HG02840 (cell line): ENCODE measurements around the gene PIK3R3.
A peak's percentile ranks its signal among the peaks of the same experiment; 100 is the strongest.

Experiments
- ATAC-seq: cut with Tn5 transposase; IDR thresholded peaks from one replicate; pipeline ENCODE4 v1.9.1; 2021; ENCODE audit warnings: mild to moderate bottlenecking, moderate library complexity, moderate number of reproducible peaks; ENCODE audit not compliant: unreplicated experiment, low FRiP score

The PIK3R3 gene

GRCh38 chr1:46132529-46133180 is at the start of gene PIK3R3:
PIK3R3 (minus strand) TSS chr1:46132629; CDS start chr1:46131952, 677 bp downstream.
- peak; percentile 82 for ATAC-seq

DNA sequence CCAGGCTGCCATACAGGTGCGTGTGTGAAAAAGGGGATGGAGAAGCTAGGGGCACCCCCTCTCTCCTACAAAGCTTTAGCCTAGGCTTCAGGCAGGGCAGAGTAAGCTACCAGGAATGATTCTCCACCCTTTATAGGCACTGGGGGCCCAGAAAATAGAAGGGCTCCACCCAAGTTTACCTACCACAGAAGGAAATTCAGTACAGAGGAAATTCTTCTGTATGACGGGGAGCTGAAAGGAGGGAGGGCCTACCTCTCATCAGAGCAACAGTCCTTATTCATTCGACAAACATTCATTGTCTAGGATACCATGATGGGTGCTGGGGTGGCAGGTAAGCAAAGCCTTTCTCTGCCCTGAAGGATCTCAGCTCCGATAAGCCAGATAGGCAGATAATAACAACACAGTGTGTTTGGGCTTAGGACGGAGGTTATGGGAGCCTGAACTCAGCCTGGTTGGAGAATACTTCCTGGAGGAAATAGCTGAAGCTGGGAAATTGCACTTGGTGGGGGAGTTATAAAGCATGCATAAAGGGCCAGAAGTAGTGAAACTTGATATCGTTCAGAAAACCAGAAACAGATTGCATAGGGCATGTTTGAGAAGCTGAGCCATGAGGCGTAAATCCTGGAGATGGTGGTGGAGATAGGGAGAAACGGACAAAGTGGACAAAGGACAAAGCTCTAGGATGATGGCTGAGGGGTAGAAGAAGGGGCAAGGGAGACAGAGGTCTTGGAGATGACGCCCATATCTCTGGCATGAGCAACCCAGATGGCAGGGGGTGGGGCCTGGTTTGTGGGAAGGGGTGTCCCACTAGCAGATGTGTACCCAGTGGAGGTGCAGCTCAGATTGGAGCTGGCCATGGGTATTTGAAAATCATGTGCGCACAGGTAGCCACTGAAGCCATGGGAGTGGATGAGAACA is 49.2 kb upstream of the PIK3R3 start:
- ATAC-seq = no peak

DNA sequence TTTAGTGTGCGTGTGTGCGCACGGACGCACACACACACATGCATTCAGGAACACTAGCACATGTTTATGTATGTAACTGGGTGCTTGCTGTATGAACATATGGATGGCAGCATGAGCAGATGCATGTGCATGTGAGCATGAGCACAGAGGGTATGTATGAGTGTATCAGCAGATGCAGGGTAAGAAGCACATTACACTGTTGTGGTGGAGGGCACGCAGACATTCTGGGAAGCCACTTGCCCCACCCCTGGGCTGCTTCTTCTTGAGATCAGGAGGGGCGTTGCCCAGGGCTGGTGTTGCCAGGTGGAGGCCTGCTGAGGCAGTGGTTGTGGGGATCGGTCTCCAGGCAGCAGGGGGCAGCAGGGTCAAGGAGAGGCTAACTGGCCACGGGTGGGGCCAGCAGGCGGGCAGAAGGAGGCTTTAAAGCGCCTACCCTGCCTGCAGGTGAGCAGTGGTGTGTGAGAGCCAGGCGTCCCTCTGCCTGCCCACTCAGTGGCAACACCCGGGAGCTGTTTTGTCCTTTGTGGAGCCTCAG is 47.7 kb upstream of the PIK3R3 start:
- no peak for ATAC-seq

DNA sequence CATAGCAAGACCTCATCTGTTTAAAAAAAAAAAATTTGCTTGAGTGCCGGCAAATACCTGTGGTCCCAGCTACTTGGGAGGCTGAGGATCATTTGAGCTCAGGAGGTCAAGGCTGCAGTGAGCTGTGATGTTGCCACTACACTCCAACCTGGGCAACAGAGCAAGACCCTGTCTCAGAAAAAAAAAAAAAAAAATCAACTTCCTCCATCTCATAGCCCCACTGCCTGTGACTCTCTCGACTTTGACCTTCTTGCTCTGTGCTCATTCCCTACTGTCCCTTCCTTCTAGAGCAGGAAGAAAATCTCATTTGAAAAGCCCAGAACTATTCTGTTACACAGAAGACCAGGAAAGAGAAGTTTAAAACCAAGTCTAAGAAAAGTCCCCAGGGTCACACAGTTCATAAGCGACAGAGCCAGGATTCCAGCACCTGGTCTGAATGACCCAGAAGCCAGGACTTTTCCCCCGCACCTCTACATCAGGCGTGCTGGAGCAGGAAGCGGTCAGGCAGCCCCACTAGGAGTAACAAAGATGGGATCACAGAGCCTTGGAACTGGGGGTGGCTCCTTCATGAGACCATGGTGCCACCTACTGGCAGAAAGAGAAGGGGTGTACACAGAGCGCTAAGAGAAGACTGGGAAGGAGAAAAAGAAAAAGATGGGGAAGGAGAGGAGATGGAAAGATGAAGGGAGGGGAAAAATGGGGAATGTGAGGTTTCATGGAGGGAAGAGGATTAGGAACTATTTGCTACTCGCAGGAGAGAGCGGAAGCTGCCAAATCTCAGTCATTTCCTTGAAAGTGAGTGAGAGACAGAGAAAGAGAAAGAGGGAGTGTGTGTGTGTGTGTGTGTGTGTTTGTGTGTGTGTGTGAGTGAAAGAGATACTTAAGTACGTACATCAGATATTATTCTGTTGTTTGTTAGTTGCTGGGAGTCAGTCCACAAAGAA is 47.0 kb upstream of the PIK3R3 start:
- no peak for ATAC-seq

GRCh38 chr1:46176211-46176865 is 43.9 kb upstream of the PIK3R3 start, which contains the start of gene P3R3URF:
P3R3URF (minus strand) TSS chr1:46176488; CDS start chr1:46176471, 17 bp downstream.
- no peak for ATAC-seq

GRCh38 chr1:46175243-46175642 is 42.8 kb upstream of the PIK3R3 start:
- no peak for ATAC-seq

- no peak for ATAC-seq
Measured at GRCh38 chr1:46174448-46175231, 42.2 kb upstream of the PIK3R3 start, which contains the start of gene TSPAN1. TSPAN1 (plus strand) TSS chr1:46175087; CDS start chr1:46181108, 6,021 bp downstream.

DNA sequence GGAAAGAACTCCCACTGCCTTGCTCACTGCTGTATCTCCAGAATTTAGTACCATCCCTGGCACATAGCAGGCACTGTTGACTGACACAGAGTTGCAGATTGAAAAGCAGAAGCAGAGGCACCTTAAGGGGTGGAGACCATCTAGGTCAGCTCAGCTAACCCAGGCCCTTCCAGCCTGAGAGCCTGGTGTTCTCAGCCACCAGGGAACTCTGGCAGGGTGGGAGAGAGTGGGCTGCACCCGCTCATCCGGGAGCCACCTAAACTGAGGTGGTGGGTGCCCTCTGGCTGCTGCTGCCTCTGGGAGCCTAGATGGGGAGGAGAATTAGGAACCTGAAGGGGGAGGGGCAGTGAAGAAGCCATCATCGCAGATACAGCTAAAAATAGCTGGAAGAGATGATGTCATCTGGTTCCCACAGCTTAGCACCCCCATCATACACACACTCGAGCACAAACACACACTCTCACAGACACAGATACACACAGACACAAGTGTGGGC is 41.0 kb upstream of the PIK3R3 start:
- ATAC-seq = no peak

DNA sequence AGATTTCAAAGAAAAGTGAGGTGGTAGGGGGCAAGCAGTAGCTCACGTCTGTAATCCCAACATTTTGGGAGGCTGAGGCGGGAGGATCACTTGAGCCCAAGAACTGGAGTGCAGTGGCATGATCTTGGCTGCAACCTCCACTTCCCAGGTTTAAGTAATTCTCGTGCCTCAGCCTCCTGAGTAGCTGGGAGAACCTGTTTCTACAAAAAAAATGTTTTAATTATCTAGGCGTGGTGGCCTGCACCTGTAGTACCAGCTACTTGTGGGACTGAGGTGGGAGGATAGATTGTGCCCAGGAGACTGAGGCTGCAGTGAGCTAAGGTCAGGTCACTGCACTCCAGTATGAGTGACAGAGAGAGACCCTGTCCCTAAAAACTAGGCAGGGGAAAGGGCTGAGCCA is 39.9 kb upstream of the PIK3R3 start:
- no peak for ATAC-seq

DNA sequence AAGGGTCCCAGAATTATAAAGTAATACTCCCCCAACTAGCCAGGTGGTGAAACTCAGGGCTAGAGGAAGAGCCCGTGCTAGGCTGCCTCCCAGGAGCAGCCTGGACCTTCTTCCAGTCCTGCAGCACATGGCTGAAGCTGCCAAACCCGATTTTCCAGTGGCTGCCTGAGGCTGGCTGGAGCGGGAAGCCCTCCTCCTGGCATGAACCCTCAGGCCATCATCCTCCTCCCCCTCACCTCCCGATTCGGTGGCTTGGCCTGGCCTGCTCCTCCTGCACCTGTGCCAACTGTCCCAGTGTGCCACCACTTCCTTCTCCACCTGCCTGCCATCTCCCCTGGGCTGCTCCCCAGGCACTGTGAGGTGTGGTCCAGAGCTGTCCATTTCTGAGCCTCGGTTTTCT is 39.4 kb upstream of the PIK3R3 start:
- no peak for ATAC-seq

DNA sequence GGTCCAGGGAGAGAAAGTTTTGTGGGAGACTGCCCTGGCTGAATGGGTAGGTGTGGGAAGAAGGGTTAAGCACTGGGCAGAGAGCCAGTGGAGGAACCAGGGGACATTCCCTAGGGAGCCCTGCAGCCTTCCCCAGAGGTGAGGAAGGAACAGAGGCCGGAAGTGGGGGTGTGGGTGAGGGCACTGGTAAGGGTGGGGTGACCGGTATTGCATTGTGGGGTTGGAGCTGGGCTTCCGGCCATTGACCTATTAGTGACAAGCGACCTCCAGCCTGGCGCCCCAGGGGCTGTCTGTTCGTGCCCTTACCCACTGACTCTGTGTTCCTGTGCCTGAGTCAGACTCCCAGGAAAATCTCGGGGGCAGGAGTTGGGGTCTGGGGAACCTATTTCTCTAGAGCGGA is 38.9 kb upstream of the PIK3R3 start:
- no peak for ATAC-seq

- no peak for ATAC-seq
Measured at GRCh38 chr1:46169811-46170454, 37.5 kb upstream of the PIK3R3 start.

GRCh38 chr1:46168477-46168876 is 36.0 kb upstream of the PIK3R3 start:
- no peak for ATAC-seq

DNA sequence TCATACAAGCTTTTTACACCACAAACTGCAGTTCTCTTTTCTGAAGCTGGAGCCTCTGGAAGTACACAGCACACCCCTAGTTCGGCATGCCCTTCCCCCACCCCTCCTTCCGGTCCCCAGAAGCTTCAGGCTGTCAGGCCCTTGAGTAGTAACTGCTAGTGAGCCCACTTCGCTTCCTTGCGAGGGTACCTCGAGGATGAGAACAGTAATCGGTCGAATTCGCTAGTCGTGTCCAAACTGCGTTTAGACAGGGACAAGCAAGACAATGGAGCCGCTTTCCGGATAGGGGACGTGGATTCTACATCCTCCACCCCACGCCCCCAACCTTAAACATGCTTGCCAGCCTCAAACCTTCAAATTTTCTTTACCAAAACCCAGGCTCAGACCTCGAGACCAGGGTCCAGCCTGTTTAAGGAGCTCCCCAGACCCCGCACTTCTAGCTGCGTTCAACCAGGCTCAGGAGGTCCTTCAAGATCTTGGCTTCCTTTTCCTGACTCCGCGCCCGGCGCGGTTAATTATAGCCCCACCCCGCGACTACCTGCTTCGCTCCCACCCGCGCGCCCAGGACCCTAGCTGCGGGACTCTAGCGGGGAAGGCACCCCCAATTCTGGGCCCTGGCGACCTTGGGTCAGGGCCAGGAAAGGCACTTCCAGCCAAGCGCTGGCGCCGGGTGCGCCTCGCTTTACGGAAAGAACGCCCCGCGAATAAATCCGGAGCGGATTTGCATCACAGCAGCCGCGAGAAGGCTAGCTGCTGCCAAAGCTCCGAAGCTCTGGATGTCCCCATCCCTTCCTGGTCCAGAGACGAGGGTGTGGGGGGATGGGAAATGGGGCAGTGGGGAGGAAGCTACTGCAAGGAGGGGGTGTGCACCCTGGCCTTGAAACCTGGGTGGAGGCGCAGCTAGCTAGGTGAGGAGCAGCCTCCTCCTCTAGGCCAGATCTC is 34.4 kb upstream of the PIK3R3 start:
- no peak for ATAC-seq

DNA sequence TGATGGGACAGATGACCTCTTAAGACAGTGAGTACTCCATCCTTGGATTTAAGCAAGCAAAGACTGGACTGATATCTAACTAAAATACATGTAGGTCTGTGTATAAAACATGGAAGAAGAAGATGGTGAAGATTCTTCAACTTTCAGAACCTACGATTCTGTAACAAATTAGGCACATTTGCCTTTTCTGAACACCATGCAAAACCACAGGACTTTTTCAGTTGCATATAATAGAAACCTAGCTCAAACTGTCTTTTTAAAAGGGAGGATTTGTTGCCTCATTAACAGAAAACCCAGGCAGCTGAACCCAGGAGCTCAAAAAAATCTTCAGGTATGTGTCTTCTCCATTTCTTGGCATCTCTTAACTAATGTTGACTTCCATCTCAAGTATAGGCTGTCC is 27.8 kb upstream of the PIK3R3 start:
- no peak for ATAC-seq

DNA sequence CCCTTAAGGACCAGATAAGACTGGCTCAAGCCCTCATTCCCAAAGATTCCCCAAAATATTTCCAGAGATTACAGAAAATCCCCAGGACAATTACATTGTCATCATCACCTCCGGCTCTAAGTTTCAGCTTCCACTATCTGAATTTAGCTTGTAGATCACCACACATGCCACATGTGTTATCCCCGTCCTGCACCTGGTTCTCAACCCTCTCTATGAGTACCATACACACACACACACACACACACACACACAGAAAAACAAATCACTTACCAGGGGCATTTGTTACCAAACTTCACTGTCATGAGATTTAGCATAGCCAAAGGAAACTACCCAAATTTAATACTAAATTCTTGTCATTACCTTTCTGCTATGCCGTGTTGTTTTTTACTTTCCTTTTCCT is 27.1 kb upstream of the PIK3R3 start:
- no peak for ATAC-seq
